OCI-LY7 (cell line): Measurements from ENCODE around the gene VEGFA. TPM values are rescaled to one million over a fixed set of nuclear protein-coding genes. Genes with fewer than 3 reads are reported as not detected.
A peak's percentile ranks its signal among the peaks of the same experiment; 100 is the strongest.

Source experiments
- BruUV-seq: library from RNA; stranded (reverse); fragments of 400-500 nt; replicated peaks from 2 replicates; lab custom pipeline; 2021; lab: Mats Ljungman, UMichigan
- CTCF ChIA-PET: fragments of 300-600 bp; sonication (Branson Sonifier 250); formaldehyde crosslinking; loops from one replicate; lab custom pipeline; 2022; ENCODE audit warnings: antibody characterized with exemption; ENCODE audit not compliant: unreplicated experiment; lab: Charles Lee
- POLR2A ChIA-PET: fragments of 300-600 bp; sonication (Branson Sonifier 250); formaldehyde crosslinking; loops from one replicate; lab custom pipeline; 2022; ENCODE audit warnings: antibody characterized with exemption; lab: Charles Lee
- DNase-seq: peaks from one replicate; pipeline ENCODE4 v3.0.0-alpha.2; 2015; ENCODE audit warnings: low spot score
- H2AFZ ChIP-seq: fragments of 200-600 bp; sonication (generic), shearing (Covaris generic); 2 replicates; pipeline ENCODE4 v1.6.1; 2014; ENCODE audit warnings: mild to moderate bottlenecking, antibody characterized with exemption, low read length, moderate library complexity
- H3K27ac ChIP-seq: fragments of 200-600 bp; sonication (generic); 2 replicates; pipeline ENCODE4 v1.5.1; 2014; ENCODE audit warnings: mixed run types, low read depth, mild to moderate bottlenecking, moderate library complexity, low read length, inconsistent platforms; ENCODE audit not compliant: poor library complexity, severe bottlenecking
- H3K36me3 ChIP-seq: fragments of 200-600 bp; sonication (generic); 2 replicates; pipeline ENCODE4 v1.6.1; 2014; ENCODE audit warnings: mild to moderate bottlenecking, antibody characterized with exemption, low read length, moderate library complexity, mixed read lengths; ENCODE audit not compliant: insufficient read depth
- H3K4me1 ChIP-seq: fragments of 200-600 bp; sonication (generic); 2 replicates; pipeline ENCODE4 v1.5.1; 2014; ENCODE audit warnings: mild to moderate bottlenecking, low read length; ENCODE audit not compliant: insufficient read depth, poor library complexity, severe bottlenecking
- H3K4me2 ChIP-seq: fragments of 200-600 bp; sonication (generic); 2 replicates; pipeline ENCODE4 v1.6.1; 2014; ENCODE audit warnings: mild to moderate bottlenecking, low read length
- H3K4me3 ChIP-seq: fragments of 200-600 bp; sonication (generic); 2 replicates; pipeline ENCODE4 v1.5.1; 2014; ENCODE audit warnings: mild to moderate bottlenecking, low read depth, low read length; ENCODE audit not compliant: poor library complexity, severe bottlenecking
- H3K79me2 ChIP-seq: fragments of 200-600 bp; sonication (generic); 2 replicates; pipeline ENCODE4 v1.6.1; 2016; ENCODE audit warnings: low read depth, mild to moderate bottlenecking, low read length, moderate library complexity, mixed read lengths; ENCODE audit not compliant: insufficient read depth
- H3K9me2 ChIP-seq: fragments of 200-600 bp; sonication (generic); 2 replicates; pipeline ENCODE4 v1.6.1; 2016; ENCODE audit warnings: mild to moderate bottlenecking, low read length, mixed read lengths; ENCODE audit not compliant: insufficient read depth
- H3K9me3 ChIP-seq: fragments of 200-600 bp; sonication (generic); 2 replicates; pipeline ENCODE4 v1.6.1; 2014; ENCODE audit warnings: mild to moderate bottlenecking, mixed run types, low read length, mixed read lengths
- H4K20me1 ChIP-seq: fragments of 200-600 bp; sonication (generic); 2 replicates; pipeline ENCODE4 v1.6.1; 2014; ENCODE audit warnings: mild to moderate bottlenecking, antibody characterized with exemption, low read length, moderate library complexity, mixed read lengths; ENCODE audit not compliant: insufficient read depth
- EZH2phosphoT487 ChIP-seq: fragments of 200-600 bp; sonication (generic); IDR thresholded peaks from 2 replicates; pipeline ENCODE4 v1.6.1; 2018; ENCODE audit warnings: low read depth, borderline replicate concordance, mild to moderate bottlenecking, mixed run types, antibody characterized with exemption, low read length, moderate library complexity, mixed read lengths
- intact Hi-C: fragments of 100-400 bp; cut with micrococcal nuclease; formaldehyde crosslinking; loops from one replicate; pipeline ENCODE4 v1.10.0; 2022; ENCODE audit not compliant: unreplicated experiment
- total RNA-seq, 2 experiments: library from RNA; depleted of rRNA in 1 of 2; stranded (reverse); fragments of >200 nt in 1 of 2; shearing (Covaris generic) in 1 of 2; gene quantifications; 2 replicates each; pipeline ENCODE4 v1.2.3, GENCODE V29; 2014 to 2022
- TF ChIP-seq, protein P1 (sequence below): fragments of 200-600 bp; sonication (generic); conservative IDR thresholded peaks from 2 replicates; pipeline ENCODE4 v1.5.1; 2014; ENCODE audit warnings: mild to moderate bottlenecking, antibody characterized with exemption, low read length, moderate library complexity, mixed read lengths

Gene VEGFA
- total RNA-seq, 2 experiments from 2014 or later = 59.7 to 88.5 TPM

DNA sequence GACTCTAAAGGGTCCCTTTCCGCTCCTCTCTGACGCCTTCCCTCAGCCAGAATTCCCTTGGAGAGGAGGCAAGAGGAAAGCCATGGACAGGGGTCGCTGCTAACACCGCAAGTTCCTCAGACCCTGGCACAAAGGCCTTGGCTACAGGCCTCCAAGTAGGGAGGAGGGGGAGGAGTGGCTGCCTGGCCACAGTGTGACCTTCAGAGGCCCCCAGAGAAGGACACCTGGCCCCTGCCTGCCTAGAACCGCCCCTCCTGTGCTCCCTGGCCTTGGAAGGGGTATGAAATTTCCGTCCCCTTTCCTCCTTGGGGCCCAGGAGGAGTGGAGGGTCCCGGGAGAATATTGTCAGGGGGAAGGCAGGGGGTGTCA, 2.7 kb downstream of the VEGFA start:
- no peak for TF ChIP-seq EZH2phosphoT487
- TF ChIP-seq, protein P1, sequence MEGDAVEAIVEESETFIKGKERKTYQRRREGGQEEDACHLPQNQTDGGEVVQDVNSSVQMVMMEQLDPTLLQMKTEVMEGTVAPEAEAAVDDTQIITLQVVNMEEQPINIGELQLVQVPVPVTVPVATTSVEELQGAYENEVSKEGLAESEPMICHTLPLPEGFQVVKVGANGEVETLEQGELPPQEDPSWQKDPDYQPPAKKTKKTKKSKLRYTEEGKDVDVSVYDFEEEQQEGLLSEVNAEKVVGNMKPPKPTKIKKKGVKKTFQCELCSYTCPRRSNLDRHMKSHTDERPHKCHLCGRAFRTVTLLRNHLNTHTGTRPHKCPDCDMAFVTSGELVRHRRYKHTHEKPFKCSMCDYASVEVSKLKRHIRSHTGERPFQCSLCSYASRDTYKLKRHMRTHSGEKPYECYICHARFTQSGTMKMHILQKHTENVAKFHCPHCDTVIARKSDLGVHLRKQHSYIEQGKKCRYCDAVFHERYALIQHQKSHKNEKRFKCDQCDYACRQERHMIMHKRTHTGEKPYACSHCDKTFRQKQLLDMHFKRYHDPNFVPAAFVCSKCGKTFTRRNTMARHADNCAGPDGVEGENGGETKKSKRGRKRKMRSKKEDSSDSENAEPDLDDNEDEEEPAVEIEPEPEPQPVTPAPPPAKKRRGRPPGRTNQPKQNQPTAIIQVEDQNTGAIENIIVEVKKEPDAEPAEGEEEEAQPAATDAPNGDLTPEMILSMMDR = no peak
- DNase-seq = peak; percentile 31
- no TSS peak for BruUV-seq
- H3K4me3 ChIP-seq = peak overlapping the region; percentile 80
- ChIA-PET CTCF (interaction anchor here (0.6 to 1.2 kb wide), 2 partner anchors 48 to 103 kb away, joined by 4 read pairs; no protein-coding TSS in a partner anchor), POLR2A (interaction anchor here (0.6 to 1.9 kb wide), 4 partner anchors 48 to 67 kb away, joined by 3 to 8 read pairs (median 4); no protein-coding TSS in a partner anchor)
- no peaks in the 10 kb centered on the region for H3K9me2 ChIP-seq
- H3K4me1 ChIP-seq = peaks cover 47% of the 10 kb centered on the region
- peak overlapping the region; percentile 68; the same call in 1 of the 2 replicates for H2AFZ ChIP-seq
- intact Hi-C loops = loop anchor here (1.0 to 10.0 kb wide), 3 partner anchors 48 to 452 kb away; partner anchors contain the start of gene SLC29A1
- H3K27ac ChIP-seq = peak overlapping the region; percentile 65
- H4K20me1 ChIP-seq = no peaks in the 10 kb centered on the region
- no peaks in the 10 kb centered on the region; the same call in 1 of the 2 replicates for H3K79me2 ChIP-seq
- H3K9me3 ChIP-seq = no peaks in the 10 kb centered on the region
- H3K36me3 ChIP-seq = peaks cover 13% of the 10 kb centered on the region
- H3K4me2 ChIP-seq = peak overlapping the region; percentile 95

DNA sequence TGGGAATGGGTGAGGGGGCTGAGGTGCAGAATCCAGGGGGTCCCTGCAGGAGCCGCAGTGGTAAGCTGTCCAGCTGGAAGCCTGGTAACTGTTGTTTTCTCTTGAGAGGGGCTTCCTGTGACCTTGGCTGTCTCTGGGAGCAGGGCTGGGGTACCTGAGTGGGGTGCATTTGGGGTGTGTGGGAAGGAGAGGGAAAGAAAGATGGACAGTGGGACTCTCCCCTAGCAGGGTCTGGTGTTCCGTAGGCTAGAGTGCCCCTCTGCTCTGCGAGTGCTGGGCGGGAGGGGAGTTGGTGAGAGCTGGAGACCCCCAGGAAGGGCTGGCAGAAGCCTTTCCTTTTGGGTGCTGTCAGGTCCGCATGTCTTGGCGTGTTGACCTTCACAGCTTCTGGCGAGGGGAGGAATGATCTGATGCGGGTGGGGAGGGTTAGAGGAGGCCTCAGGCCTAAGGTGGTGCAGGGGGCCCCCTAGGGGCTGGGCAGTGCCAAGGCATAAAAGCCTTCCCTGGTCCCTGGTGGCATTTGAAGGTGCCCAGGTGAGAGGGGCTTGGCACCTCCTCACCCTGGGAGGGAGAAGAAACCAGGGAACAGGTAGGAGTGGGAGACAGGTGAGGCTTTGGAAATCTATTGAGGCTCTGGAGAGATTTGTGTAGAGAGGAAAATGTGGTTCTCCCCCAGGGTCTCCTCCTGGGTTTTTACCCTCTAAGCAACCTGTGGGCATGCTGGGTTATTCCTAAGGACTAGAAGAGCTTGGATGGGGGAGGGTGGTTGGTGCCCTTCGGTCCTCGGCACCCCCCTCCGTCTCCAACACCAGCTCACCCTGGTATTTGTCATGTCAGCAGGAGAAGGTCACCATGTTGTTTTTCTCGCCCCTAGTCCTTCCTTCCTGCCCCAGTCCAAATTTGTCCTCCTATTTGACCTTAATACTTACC, 3.3 kb downstream of the VEGFA start:
- H2AFZ ChIP-seq = no peak overlapping the region
- peaks cover 19% of the 10 kb centered on the region for H3K36me3 ChIP-seq
- peak; percentile 86 for DNase-seq
- H3K9me3 ChIP-seq = no peaks in the 10 kb centered on the region
- TF ChIP-seq, protein P1 = peak; percentile 96
- TF ChIP-seq EZH2phosphoT487 = no peak
- peak overlapping the region; percentile 95 for H3K4me2 ChIP-seq
- no peaks in the 10 kb centered on the region for H4K20me1 ChIP-seq
- ChIA-PET CTCF (interaction anchor here (0.6 to 1.2 kb wide), 2 partner anchors 49 to 104 kb away, joined by 4 read pairs; no protein-coding TSS in a partner anchor), POLR2A (interaction anchor here (0.6 to 1.9 kb wide), 2 partner anchors 57 to 58 kb away, joined by 3 to 8 read pairs; no protein-coding TSS in a partner anchor)
- H3K4me1 ChIP-seq = peaks cover 47% of the 10 kb centered on the region
- no peaks in the 10 kb centered on the region for H3K9me2 ChIP-seq
- H3K4me3 ChIP-seq = peak overlapping the region; percentile 80
- intact Hi-C loops = loop anchor here (1.0 to 10.0 kb wide), 3 partner anchors 49 to 451 kb away; partner anchors contain the start of gene SLC29A1
- H3K27ac ChIP-seq = no peak overlapping the region
- H3K79me2 ChIP-seq = no peaks in the 10 kb centered on the region; the same call in 1 of the 2 replicates
- BruUV-seq = no TSS peak
